Dendritic cell treated with granulocyte-macrophage colony-stimulating factor and Interleukin-4, amounts not matched to agents 40 ng/mL and 50 ng/mL, for 4 days (primary cell): Measurements from ENCODE around the gene B3GALT6.

Source experiments
- H3K27ac Mint-ChIP-seq: one replicate; pipeline ENCODE4 v1.8.0; 2022; ENCODE audit warnings: mild to moderate bottlenecking, mixed read lengths
- H3K27me3 Mint-ChIP-seq: one replicate; pipeline ENCODE4 v1.8.0; 2022; ENCODE audit warnings: mild to moderate bottlenecking, mixed read lengths
- H3K36me3 Mint-ChIP-seq: one replicate; pipeline ENCODE4 v1.8.0; 2022; ENCODE audit warnings: low read depth, mixed read lengths
- H3K4me1 Mint-ChIP-seq: one replicate; pipeline ENCODE4 v1.8.0; 2022; ENCODE audit warnings: low read depth, mixed read lengths
- H3K4me3 Mint-ChIP-seq: one replicate; pipeline ENCODE4 v1.8.0; 2022; ENCODE audit warnings: mild to moderate bottlenecking, moderate library complexity, mixed read lengths
- H3K9me3 Mint-ChIP-seq: one replicate; pipeline ENCODE4 v1.8.0; 2022; ENCODE audit warnings: mixed read lengths
- intact Hi-C: fragments of 100-400 bp; cut with micrococcal nuclease; formaldehyde crosslinking; loops from one replicate; pipeline ENCODE4 v1.15.0; 2022

Gene B3GALT6

GRCh38 chr1:1228596-1229321 is 3.3 kb upstream of the B3GALT6 start:
- H3K4me3 Mint-ChIP-seq = no peak overlapping the region

GRCh38 chr1:1229770-1230169 is 2.3 kb upstream of the B3GALT6 start:
- intact Hi-C loops = loop anchor here (2.0 kb wide), 1 partner anchor 113 kb away; the partner anchor contains the start of gene C1orf159
- Mint-ChIP-seq H3K4me1 (peaks cover 46% of the 10 kb centered on the region), H3K4me3 (no peak overlapping the region), H3K27ac (peak overlapping the region; percentile 91), H3K9me3 (no peaks in the 10 kb centered on the region), H3K36me3 (peaks cover 80% of the 10 kb centered on the region), H3K27me3 (no peaks in the 10 kb centered on the region)

More at GRCh38 chr1:1228596-1229321, 3.3 kb upstream of the B3GALT6 start:
- peaks cover 80% of the 10 kb centered on the region for H3K36me3 Mint-ChIP-seq
- no peak overlapping the region for H3K27ac Mint-ChIP-seq
- H3K27me3 Mint-ChIP-seq = no peaks in the 10 kb centered on the region
- H3K4me1 Mint-ChIP-seq = peaks cover 37% of the 10 kb centered on the region
- H3K9me3 Mint-ChIP-seq = no peaks in the 10 kb centered on the region
- intact Hi-C loops = no loop called here

GRCh38 chr1:1230656-1231399 is 1.2 kb upstream of the B3GALT6 start:
- intact Hi-C loops = loop anchor here (2.0 kb wide), 1 partner anchor 114 kb away; the partner anchor contains the start of gene C1orf159
- Mint-ChIP-seq H3K4me3 (peak overlapping the region; percentile 90), H3K36me3 (peaks cover 76% of the 10 kb centered on the region), H3K27me3 (no peaks in the 10 kb centered on the region), H3K4me1 (peaks cover 40% of the 10 kb centered on the region), H3K9me3 (no peaks in the 10 kb centered on the region), H3K27ac (peak overlapping the region; percentile 91)

- Mint-ChIP-seq H3K4me1 (peaks cover 37% of the 10 kb centered on the region), H3K9me3 (no peaks in the 10 kb centered on the region), H3K36me3 (peaks cover 68% of the 10 kb centered on the region), H3K4me3 (peak within 1 kb of the TSS; percentile 90), H3K27me3 (no peaks in the 10 kb centered on the region), H3K27ac (peak within 1 kb of the TSS; percentile 91)
- intact Hi-C loops = loop anchor here (2.0 kb wide), 1 partner anchor 115 kb away; the partner anchor contains the start of gene C1orf159
Measured at GRCh38 chr1:1231400-1232207, 433 bp upstream of the B3GALT6 start, which contains the start of gene SDF4. SDF4 (minus strand) TSS chr1:1232001; CDS start chr1:1228772, 3,229 bp downstream.

- Mint-ChIP-seq H3K27me3 (peaks cover 10% of the 10 kb centered on the region), H3K4me3 (peak overlapping the region; percentile 67), H3K36me3 (peaks cover 54% of the 10 kb centered on the region), H3K4me1 (peaks cover 37% of the 10 kb centered on the region), H3K9me3 (no peaks in the 10 kb centered on the region), H3K27ac (peak overlapping the region; percentile 63)
- intact Hi-C loops = no loop called here
Measured at GRCh38 chr1:1232796-1233566, 944 bp downstream of the B3GALT6 start.

GRCh38 chr1:1233567-1233892 is 1.5 kb downstream of the B3GALT6 start:
- H3K4me1 Mint-ChIP-seq = peaks cover 37% of the 10 kb centered on the region
- peaks cover 16% of the 10 kb centered on the region for H3K27me3 Mint-ChIP-seq
- no peak overlapping the region for H3K27ac Mint-ChIP-seq
- H3K36me3 Mint-ChIP-seq = peaks cover 49% of the 10 kb centered on the region
- intact Hi-C loops = no loop called here
- no peaks in the 10 kb centered on the region for H3K9me3 Mint-ChIP-seq
- peak overlapping the region; percentile 42 for H3K4me3 Mint-ChIP-seq

GRCh38 chr1:1234180-1234808 is 2.3 kb downstream of the B3GALT6 start:
- no peaks in the 10 kb centered on the region for H3K9me3 Mint-ChIP-seq
- H3K36me3 Mint-ChIP-seq = peaks cover 41% of the 10 kb centered on the region
- H3K27ac Mint-ChIP-seq = no peak overlapping the region
- intact Hi-C loops = no loop called here
- peaks cover 21% of the 10 kb centered on the region for H3K27me3 Mint-ChIP-seq
- H3K4me3 Mint-ChIP-seq = no peak overlapping the region
- H3K4me1 Mint-ChIP-seq = peaks cover 36% of the 10 kb centered on the region

- peaks cover 29% of the 10 kb centered on the region for H3K27me3 Mint-ChIP-seq
- peaks cover 27% of the 10 kb centered on the region for H3K4me1 Mint-ChIP-seq
- intact Hi-C loops = no loop called here
- H3K4me3 Mint-ChIP-seq = no peak overlapping the region
- no peak overlapping the region for H3K27ac Mint-ChIP-seq
- H3K9me3 Mint-ChIP-seq = no peaks in the 10 kb centered on the region
- H3K36me3 Mint-ChIP-seq = peaks cover 32% of the 10 kb centered on the region
Measured at GRCh38 chr1:1235016-1235744, 3.1 kb downstream of the B3GALT6 start.

- H3K27ac Mint-ChIP-seq = no peak overlapping the region
- intact Hi-C loops = no loop called here
- H3K4me1 Mint-ChIP-seq = peaks cover 19% of the 10 kb centered on the region
- H3K4me3 Mint-ChIP-seq = no peak overlapping the region
- H3K9me3 Mint-ChIP-seq = no peaks in the 10 kb centered on the region
- H3K36me3 Mint-ChIP-seq = peaks cover 26% of the 10 kb centered on the region
- peaks cover 35% of the 10 kb centered on the region for H3K27me3 Mint-ChIP-seq
Measured at GRCh38 chr1:1236176-1236763, 4.2 kb downstream of the B3GALT6 start.

GRCh38 chr1:1236945-1237873 is 5.2 kb downstream of the B3GALT6 start:
- Mint-ChIP-seq H3K27ac (no peak overlapping the region), H3K9me3 (no peaks in the 10 kb centered on the region), H3K4me3 (no peak overlapping the region), H3K27me3 (peaks cover 37% of the 10 kb centered on the region), H3K4me1 (peaks cover 19% of the 10 kb centered on the region), H3K36me3 (peaks cover 23% of the 10 kb centered on the region)
- intact Hi-C loops = no loop called here

GRCh38 chr1:1237874-1238701 is 6.1 kb downstream of the B3GALT6 start:
- Mint-ChIP-seq H3K27ac (no peak overlapping the region), H3K27me3 (peaks cover 37% of the 10 kb centered on the region)
- intact Hi-C loops = no loop called here

More at GRCh38 chr1:1237874-1238701, 6.1 kb downstream of the B3GALT6 start:
- Mint-ChIP-seq H3K9me3 (no peaks in the 10 kb centered on the region), H3K4me3 (no peak overlapping the region), H3K36me3 (peaks cover 23% of the 10 kb centered on the region), H3K4me1 (peaks cover 15% of the 10 kb centered on the region)
